Measurements from ENCODE around the gene QSOX2.
A peak's percentile ranks its signal among the peaks of the same experiment; 100 is the strongest.

The QSOX2 gene

GRCh38 chr9:136226680-136227407 lies 18.8 kb downstream of the QSOX2 start:
- no peak for DNase-seq (ENCODE audit: low spot score)
- in situ Hi-C loops (cut with MboI; ENCODE audit: low pct_unique_long_range_greater_than_20kb, low sequenced_read_pairs, unreplicated experiment): no loop called here
- no peak for TF ChIP-seq CTCF (IDR thresholded peaks at IDR 0.05; ENCODE audit: extremely low read depth, insufficient read depth, missing control alignments)

- in situ Hi-C loops (cut with MboI; ENCODE audit: low pct_unique_long_range_greater_than_20kb, low sequenced_read_pairs, unreplicated experiment): no loop called here
- TF ChIP-seq CTCF (IDR thresholded peaks at IDR 0.05; ENCODE audit: extremely low read depth, insufficient read depth, missing control alignments): peak; percentile 97
- peak; percentile 89 for DNase-seq (ENCODE audit: low spot score)
Observed at GRCh38 chr9:136225748-136226679, 19.6 kb downstream of the QSOX2 start.

- peak; percentile 72 for DNase-seq (ENCODE audit: low spot score)
- TF ChIP-seq CTCF (IDR thresholded peaks at IDR 0.05; ENCODE audit: extremely low read depth, insufficient read depth, missing control alignments): no peak
- in situ Hi-C loops (cut with MboI; ENCODE audit: low pct_unique_long_range_greater_than_20kb, low sequenced_read_pairs, unreplicated experiment): no loop called here
Observed at GRCh38 chr9:136225366-136225747, 20.3 kb downstream of the QSOX2 start.

- DNase-seq (ENCODE audit: low spot score): no peak
- in situ Hi-C loops (cut with MboI; ENCODE audit: low pct_unique_long_range_greater_than_20kb, low sequenced_read_pairs, unreplicated experiment): no loop called here
- no peak for TF ChIP-seq CTCF (IDR thresholded peaks at IDR 0.05; ENCODE audit: extremely low read depth, insufficient read depth, missing control alignments)
Observed at GRCh38 chr9:136223871-136224640, 21.6 kb downstream of the QSOX2 start.

- DNase-seq (ENCODE audit: low spot score): no peak
- no peak for TF ChIP-seq CTCF (IDR thresholded peaks at IDR 0.05; ENCODE audit: extremely low read depth, insufficient read depth, missing control alignments)
- in situ Hi-C loops (cut with MboI; ENCODE audit: low pct_unique_long_range_greater_than_20kb, low sequenced_read_pairs, unreplicated experiment): no loop called here
Observed at GRCh38 chr9:136222906-136223285, 22.7 kb downstream of the QSOX2 start.

GRCh38 chr9:136222166-136222905 lies 23.3 kb downstream of the QSOX2 start:
- no peak for TF ChIP-seq CTCF (IDR thresholded peaks at IDR 0.05; ENCODE audit: extremely low read depth, insufficient read depth, missing control alignments)
- no peak for DNase-seq (ENCODE audit: low spot score)

More at GRCh38 chr9:136222166-136222905, 23.3 kb downstream of the QSOX2 start:
- in situ Hi-C loops (cut with MboI; ENCODE audit: low pct_unique_long_range_greater_than_20kb, low sequenced_read_pairs, unreplicated experiment): no loop called here

Data from GM13977 (cell line).